Cerebellar nuclear complex (tissue), 1 donor: Measurements from ENCODE around the gene DBH.

Experiments used
- DNase-seq, 2 experiments: peaks; one replicate each; lab custom pipeline; 2025; lab: John Stamatoyannopoulos, UW

Gene DBH

DNA sequence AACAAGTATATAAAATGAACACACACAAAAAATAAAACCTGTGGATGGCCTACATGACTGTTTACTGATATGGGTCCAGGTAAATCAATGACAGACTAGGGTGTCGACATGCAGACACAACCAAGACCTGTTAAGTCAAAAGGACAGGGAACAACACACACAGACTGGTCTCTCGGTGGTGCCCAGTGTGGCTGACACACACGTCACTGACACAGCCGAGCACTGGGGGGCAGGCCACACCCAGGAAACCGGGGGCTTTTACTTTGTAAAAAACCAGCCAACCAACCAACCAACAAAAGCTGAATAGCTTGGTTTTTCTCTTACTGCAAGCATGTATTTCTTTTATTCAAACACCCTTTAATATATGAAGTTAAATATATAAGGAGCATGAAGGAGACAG lies 31.9 kb upstream of the DBH start:
- DNase-seq, result no peak

- no peak for DNase-seq
Observed at GRCh38 chr9:133604856-133605255, 31.3 kb upstream of the DBH start.

DNA sequence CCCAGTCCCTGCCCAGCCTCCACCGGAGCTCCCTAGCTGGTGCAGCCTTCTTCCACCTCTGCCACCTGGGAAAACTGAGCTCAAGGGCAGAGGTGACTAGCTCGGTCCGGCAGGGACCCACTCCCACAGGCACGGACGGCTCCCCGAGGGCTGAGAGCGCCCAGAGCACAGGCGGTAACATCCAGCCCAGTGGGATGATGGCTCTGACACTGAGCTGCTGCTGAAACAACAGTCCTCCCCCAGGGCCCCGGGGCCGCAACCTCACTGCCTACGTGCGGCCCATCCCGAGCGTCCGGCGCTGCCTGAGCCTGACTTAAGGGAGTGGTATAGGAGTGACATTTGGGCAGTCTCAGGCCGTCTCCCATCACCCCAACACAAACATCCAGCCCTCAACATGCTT lies 30.7 kb upstream of the DBH start:
- DNase-seq, result no peak

GRCh38 chr9:133605856-133606707 lies 30.1 kb upstream of the DBH start:
- DNase-seq, result no peak

- no peak for DNase-seq
Observed at GRCh38 chr9:133606708-133607025, 29.5 kb upstream of the DBH start.

DNA sequence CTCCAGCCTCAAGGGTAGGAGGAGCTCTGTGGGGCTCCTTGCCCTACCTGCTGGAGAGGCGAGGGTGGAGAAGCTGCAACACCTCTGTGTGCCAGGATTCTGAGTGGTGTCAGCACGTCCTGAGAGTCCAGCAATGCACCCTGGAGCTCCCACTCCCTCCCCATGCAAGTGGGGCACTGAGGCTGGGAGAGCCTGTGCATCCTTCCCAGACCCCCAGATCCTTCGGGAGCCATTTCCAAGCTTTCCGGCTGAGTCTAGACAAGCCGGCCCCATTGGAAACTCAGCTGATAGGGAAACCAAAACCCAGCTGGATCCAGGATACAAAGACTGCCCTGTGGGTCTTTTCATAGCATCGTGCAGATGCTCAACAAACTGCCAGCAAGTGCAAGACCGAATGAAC lies 28.8 kb upstream of the DBH start:
- DNase-seq, result no peak

- DNase-seq, result no peak
Observed at GRCh38 chr9:133607976-133608375, 28.2 kb upstream of the DBH start.

GRCh38 chr9:133608382-133608781 lies 27.8 kb upstream of the DBH start:
- no peak for DNase-seq

- no peak for DNase-seq
Observed at GRCh38 chr9:133608889-133609288, 27.3 kb upstream of the DBH start.

GRCh38 chr9:133609311-133610098 lies 26.7 kb upstream of the DBH start, which contains the start of gene FAM163B:
Gene FAM163B, minus strand, starts transcription at chr9:133609389. Its CDS starts 29,166 bp downstream, at chr9:133580223.
- no peak for DNase-seq

DNA sequence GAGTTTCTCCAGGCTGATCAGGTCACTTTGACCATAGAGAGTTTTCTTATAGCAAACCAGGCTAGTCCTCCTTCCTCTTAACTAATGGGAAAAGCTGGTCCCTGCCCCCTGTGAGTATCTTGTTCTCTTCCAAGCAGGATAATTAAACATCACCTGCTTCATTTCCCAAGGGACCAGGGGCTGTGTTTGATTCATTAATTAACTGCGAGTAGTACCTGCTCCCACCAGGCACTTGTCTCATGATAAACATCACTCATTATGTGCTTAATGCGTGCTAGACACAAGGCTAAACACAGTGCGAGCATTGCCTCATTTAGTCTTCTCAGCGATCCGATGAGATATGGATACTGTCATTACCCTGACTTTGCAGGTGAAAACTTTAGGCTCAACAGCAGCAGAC lies 25.3 kb upstream of the DBH start:
- no peak for DNase-seq

DNA sequence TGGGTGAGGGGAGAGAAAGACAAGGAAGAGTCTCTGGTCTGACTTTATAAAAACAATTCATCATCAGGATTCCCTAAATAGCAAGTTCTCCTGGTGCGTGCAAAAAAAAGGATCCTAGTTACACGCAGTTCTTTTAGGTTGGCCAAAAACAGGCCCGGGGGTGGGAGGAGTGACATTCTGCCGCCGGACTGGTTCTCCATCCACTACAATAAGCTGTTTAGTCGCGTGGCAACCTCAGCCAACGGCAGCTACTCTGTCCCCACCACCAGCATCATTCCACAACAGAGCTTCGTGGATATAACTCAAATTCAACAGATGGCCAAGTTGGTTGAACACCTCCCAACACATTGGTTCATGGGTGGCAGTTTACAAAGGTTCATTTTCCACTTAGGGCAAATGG lies 24.1 kb upstream of the DBH start:
- DNase-seq, result no peak

DNA sequence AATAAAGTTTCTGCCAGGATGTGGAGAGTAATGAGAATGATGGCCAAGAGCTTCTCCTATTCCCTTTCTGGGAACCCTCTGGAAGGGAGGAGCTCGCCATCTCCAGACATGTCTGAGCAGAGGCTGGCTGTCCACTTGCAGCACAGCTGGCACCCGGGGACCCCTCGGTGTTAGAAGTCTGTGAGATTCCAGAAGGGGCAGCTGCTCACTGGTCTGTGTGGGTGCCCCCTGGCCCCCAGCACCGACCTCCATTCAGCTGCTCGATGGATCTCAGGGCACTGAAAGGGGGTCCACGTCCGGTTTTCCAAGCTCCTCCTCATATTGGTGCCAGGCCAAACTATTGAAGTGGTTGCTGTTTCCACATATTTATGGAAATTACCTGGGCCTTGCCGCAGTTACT lies 23.3 kb upstream of the DBH start:
- DNase-seq, result no peak

GRCh38 chr9:133613432-133613831 lies 22.7 kb upstream of the DBH start:
- no peak for DNase-seq

GRCh38 chr9:133614056-133614455 lies 22.1 kb upstream of the DBH start:
- no peak for DNase-seq

DNA sequence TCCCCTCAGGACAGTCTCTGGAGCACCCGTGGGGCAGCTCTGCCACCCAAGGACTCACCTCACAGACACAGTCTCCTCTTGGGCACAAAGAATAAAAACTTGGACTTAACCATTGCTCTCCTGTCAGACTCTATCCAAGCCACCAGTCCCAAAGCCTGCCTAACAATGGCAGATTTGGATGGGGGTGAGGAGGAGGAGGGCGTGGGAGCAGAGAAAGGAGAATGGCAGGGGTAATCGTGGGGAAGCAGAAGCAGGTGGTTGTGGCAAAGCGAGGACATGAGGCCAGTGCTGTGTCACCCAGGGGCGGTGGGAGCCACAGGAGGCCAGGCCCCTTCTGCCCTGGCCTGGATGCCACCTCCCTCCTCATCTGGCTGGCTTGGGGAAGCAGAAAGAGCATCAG lies 21.5 kb upstream of the DBH start:
- no peak for DNase-seq

GRCh38 chr9:133615186-133615585 lies 21.0 kb upstream of the DBH start:
- DNase-seq, result no peak

- no peak for DNase-seq
Observed at GRCh38 chr9:133615606-133616188, 20.5 kb upstream of the DBH start.

DNA sequence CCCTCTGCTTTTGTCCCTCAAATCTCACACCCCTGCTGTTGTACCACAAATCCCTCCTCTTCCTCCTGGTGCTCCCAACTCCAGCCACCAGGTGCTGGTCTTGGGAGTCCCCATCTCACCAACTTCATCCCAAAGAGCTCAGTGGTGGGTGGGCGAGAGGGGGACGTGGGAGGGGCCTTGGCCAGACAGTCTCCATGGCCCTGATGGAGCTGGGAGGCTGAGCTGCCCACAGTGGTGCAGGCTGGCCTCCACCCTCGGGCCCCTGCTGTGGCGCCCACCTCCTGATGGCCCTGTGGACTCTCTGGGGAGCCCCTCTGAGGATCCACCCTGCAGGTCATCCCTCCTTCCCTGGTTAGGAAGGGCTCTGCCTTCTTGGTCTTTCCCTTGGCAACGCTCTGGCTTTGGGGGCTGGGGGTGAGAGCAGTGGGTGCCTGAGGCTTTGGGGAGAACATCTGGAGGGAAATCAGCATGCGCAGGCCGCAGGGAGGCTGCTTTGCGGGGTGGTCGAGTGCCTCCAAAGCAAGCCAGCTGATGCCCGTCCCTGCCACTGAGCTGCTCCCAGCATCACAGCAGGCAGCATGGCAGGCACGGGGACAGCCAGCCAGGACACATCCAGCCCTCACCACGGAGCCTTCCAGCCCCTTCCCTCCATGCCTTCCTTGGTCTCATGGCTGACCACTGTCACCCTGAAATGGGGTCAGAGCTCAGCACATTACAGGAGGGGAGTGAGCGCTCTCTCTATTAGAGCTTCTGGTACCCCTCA lies 19.3 kb upstream of the DBH start:
- DNase-seq, result no peak

- DNase-seq, result no peak
Observed at GRCh38 chr9:133618726-133619125, 17.4 kb upstream of the DBH start.

DNA sequence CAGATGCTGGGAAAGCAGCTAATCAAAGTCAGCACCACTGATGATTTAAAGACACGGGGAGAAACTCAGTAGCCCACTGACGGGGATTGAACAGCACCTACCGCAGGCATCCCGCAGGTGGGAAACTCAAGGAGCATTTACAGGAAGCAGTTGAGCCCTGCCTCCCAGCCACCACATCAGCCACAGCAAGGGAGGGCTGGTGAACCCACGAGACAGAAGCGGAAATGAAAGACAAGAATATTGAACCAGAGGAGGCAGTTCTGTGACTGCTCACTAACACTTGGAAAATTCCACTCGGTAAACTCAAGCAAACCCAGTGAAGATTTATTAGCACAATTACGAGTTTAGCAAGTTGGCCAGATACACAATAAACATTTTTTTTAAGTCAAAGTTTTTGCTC lies 16.4 kb upstream of the DBH start:
- no peak for DNase-seq

DNA sequence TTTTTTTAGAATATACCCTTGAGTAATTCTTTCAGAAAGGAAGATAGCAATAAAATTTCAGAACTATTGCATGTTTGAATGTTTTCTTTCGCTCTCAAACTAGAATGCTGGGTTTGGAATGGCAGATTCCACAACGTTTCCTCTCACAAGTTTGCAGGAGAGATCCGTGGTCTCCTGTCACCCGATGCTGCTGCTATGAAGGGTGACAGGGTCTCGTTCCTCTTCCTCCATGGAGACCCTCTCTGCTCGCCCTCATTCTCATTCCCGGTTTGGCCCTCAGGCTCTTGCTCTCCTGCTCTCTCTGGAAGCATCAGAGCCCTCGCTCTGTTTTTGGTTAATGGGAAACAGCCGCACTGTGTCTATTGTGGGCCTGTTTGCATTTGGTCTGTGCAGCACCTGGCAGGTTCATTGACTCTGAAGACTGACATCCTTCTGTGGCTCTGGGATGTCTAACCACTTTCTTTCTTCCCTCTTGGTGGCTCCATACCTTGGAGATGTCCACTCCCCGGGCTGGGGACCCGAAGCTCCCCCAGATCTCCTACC lies 14.4 kb upstream of the DBH start:
- no peak for DNase-seq
